ENCODE results near the gene YJEFN3.

The YJEFN3 gene

DNA sequence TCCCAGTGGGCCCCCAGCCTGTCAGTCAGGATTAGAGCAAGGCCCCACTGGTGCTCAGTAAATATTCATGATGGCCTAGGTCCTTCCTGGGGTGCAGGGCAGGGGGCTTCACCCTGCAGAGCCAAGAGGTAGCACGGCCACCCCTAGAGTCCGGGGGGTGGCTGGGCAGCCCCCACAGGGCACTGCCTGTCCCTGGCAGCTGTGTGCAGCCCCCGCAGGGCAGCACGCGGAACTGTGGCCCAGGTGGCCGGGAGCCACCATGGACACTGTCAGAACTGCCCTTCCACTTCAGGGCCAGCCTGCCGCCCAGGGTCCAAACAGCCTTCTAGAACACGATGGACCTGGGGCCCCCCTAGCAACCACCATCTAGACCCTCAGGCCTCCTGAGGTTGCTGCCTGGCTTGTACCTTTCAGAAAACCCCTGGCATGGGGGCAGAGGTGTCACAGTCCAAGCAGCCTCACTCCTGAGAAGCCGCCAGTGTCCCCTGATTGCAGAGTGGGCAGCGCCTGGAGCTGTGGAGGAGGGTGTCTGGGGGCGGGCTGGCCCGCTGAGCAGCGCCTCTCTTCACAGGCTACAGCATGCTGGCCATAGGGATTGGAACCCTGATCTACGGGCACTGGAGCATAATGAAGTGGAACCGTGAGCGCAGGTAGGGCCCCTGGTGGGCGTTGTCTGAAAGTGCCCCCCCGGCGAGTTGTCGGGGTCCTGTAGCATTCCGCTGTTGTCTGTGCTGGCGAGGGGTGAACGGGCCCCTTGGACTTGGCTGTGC, 2.9 kb upstream of the YJEFN3 start:
- DNase-seq, result no peak

DNA sequence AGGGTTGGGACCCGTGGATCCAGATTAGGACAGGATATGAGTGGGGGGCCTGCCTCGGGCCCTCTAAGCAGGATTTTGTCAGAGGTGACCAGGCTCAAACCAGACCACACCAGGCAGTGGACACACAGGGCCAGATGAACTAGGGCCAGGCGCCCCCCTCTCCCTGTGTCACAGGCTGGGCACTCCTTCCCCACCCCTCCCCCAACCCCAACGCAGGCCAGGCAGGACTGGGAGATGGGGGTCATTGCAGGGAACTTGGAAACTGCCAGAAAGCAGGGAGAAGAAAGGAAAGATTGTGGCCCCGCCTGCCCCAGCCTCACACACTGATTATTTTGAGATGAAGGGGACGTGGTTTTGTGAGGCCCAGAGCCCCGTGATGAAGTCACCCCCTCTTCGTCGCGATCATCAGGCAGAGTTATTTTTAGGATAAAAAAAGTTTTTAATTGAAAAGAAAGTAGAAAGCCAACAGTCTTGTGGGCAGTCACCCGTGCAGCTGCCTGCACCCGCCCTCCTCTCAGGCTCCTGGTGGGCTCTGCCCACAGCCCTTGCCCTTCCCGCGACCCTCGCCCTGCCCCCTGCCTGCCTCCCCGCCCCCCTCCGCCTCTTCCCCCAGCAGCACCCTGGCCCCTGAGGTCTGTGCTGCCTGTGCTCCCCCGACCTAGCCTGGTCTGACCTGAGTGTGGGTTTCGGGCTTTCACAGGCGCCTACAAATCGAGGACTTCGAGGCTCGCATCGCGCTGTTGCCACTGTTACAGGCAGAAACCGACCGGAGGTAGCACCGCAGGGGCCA, 1.9 kb upstream of the YJEFN3 start:
- no peak for DNase-seq

DNA sequence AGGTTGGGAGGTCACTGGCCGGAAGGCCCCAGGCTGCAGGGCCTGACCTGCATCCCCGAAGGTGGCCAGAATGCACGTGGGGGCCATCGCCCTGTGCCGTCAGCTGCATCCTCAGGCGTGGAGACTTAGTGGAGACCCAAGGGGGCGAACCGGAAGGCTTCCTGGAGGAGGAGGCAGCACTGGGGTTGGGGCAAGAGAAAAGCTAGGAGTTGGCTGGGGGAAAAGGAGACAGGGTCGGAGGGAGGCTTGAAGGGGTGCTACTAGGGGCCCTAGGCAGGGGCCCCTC, 1.4 kb upstream of the YJEFN3 start:
- no peak for DNase-seq

DNA sequence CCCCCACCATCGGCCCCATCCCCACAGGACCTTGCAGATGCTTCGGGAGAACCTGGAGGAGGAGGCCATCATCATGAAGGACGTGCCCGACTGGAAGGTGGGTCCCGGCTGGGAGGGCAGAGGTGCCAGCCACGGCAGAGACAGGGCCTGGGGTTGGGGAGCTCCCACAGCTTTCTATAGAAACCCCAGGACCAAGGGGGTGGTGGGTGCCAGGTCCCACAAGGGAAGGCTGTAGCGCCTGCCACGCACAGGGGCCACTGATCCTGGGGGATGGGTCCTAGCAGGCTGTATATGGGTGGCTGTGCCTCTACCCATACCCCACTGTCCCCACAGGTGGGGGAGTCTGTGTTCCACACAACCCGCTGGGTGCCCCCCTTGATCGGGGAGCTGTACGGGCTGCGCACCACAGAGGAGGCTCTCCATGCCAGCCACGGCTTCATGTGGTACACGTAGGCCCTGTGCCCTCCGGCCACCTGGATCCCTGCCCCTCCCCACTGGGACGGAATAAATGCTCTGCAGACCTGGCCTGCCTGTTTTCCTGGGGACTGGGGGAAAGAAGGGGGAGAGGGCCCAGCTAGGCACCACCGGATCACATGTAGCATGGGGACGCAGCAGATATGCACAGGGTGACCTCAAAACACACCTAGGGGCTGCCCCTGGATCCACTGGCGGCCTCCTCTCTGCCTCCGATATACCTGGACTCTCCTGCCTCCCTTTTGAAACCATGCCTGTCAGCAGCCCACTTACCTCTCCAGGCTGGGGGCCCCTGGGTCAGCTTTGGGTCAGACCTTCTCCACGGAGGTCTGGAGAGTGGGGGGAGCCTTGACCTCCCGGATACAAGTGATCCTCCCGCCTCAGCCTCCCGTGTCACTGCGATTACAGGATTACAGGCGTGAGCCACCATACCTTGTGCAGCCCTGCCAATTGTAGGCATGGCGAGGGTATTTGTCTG, 761 bp upstream of the YJEFN3 start:
- no peak for DNase-seq

DNA sequence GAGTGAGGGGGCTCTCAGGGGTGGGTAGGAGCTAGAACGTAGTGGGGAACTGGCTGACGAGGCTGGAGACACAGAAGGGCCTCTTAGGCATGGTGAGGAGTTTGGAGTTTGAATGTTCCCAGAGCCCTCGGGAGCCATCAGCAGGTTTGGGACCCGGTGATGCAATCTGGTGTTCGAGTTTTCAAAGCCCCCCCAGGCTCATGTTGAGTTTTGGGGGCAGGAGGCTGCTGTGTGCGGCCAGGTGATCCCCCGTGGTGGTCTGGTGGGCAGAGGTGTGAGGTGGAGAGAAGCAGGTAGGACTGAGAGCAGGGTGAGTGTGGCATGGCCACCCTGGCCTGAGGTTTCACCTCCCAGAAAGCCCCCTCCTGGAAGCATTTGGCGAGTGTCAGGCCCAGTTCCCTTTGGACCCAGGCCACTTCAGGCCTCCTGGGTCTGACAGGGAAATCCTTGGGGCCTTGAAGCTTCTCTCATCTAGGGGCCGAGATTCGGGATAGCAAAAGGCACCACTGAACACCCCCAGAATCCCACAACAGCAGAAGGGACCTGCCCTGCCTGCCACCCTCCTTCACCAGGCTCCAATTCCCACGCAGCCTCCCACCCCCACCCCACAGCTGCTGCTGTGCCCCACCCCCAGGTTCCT, 1.2 kb downstream of the YJEFN3 start:
- no peak for DNase-seq

DNA sequence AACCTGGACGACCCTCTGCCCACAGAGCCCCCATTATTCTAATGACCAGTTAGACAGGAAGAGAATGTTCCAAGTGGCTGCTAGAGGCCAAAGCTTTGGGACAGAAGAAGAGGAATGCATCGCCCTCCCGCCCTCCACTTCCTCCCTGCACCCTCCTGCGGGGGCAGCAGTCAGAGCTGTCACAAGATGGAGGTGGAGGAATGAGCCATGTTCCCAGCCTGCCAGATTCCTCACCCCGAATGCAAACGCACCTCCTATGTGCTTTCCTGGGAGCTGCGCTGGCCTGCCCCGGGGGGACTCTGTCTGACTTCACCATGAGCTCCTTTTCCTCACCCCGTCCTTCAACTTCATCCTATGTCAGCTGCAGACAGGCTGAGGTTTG, 1.7 kb downstream of the YJEFN3 start:
- no peak for DNase-seq

DNA sequence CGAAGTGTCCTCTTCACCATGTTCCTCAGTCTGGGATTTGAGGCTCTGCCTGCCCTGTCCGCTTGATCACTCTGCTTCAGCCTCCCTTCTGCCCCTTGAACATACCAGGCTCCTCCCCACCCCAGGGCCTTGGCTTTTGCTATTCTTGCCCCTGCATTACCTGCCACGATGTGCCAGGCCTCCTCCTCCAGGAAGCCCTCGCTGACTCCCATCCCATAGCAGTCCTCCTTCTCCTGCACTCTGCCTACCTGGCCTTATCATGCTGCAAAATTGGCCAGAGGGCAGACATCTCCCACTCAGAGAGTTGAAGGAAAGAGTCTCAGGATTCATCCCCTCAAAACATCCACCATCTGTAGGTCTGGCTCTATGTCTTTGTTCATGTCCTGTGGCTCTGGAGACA, 2.2 kb downstream of the YJEFN3 start:
- DNase-seq, result no peak

DNA sequence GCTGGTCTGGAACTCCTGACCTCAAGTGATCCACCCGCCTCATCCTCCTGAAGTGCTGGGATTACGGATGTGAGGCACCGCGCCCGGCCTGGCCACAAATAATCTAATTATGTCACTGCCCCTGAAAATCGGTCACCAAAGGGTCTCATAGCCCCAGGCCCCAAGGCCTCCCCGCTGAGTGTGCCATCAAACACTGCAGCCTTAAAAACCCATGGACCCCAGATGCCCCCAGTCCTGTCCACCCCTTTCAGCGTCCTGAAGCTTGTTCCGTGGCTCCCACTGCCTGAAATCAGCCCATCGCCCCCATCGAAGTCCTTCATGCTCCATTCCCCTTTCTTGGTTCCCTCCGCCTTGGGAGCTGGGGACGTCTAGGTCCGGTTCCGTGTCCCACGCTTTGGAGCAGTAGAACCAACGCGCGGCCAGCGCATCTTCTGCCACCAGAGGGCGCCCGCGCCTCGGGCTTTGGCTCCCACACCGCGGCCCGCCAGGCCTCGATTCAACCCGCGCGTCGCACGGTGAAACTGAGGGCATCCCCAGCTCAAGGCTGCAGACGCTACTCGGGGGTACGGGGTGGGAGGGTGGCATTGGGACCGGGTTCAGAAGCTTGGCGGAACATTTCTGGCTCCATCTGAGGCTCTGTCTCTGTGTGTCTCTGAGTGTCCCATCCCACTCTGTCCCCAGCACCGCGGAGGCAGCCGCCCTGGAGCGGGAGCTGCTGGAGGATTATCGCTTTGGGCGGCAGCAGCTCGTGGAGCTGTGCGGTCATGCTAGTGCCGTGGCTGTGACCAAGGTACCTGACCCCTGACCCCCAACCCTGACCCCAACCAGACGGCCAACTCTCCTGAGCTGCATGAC, 3.5 kb downstream of the YJEFN3 start:
- peak; percentile 20 for DNase-seq

DNA sequence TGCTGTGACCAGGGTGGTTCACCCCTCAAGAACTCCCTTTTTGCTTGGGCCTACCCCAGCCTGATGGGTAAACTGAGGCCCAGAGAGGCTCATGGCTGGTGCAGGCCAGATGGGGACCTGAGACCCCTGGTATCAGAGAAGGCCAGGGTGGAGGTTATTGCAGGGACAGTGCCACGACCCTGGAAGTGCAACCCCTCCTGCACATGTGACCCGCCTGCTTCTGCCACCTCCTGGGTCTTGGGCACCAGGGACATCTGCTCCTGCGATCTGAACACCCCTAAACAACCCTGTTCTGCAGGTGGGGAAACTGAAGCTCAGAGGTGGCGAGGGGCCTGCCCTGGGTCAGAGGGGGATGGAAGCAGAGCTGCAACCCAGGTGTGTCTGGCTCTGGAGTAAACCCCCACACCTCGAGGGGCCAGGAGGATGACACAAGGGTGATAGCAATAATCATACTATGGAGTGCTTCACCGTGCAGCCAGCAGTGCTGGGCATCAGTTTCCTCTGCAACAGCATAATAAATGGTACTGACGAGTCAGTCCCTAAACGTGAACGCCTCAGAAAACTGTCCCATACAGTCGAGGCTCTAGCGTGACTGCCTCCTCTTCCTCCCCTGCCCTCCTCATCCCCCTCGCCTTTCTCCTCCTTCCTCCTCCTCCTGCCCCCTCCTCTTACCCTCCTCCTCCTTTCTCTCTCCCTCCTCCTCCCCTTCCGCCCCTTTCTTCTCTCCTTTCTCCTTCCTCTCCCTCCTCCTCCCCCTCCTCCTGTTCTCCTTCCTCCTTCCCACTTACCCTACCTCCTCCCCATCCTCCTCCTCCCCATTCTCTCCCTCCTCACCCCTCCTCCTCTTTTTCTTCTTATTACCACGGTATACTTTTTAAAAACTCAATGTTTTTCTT, 4.3 kb downstream of the YJEFN3 start:
- DNase-seq, result no peak

DNA sequence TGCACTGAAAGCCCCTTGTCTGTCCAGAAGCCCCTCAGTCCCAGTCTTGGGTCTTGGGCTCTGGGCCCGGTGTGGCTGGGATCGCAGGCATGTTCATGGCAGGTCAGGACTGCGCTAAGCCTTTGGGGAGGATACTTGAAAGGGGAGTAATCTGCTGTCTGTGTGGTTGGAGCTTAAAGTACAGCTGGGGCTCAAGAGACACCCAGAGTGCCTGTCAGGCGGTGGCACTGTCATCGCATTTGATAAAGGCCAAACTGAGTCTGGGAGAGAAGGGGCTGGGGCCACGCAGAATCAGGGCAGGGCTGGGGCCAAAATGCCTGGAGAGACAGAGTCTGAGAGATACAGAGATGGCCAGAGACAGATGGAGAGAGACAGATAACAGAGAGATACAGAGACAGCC, 5.1 kb downstream of the YJEFN3 start:
- no peak for DNase-seq

DNA sequence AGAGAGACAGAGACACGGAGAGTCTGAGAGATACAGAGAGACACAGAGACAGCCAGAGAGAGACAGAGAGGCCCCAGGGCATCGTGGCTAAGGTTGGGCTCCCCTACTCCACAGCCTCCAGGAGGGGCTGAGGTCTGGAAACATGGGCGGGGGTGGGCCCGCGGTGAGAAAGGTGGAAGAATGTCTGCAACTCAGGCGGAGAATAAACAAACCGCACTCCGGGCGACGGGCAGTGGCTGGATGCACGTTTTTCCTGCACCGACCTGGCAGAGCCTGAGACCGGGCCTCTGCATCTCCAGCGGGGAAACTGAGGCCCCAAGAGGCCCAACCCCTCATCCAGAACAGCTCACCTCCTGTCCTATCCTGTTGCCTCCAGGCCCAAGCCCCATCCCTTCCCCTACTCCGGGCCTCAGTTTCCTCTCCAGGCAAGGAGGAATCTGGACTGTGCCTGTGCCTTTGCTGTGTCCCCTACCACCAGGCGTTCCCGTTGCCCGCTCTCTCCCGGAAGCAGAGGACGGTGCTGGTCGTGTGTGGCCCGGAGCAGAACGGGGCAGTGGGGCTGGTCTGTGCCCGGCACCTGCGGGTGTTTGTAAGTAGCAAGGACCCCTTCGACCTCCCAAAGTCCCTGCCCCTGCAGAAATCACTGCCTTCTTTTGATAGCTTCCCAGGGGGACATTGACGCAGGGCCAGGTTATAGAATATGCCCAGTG, 6.0 kb downstream of the YJEFN3 start:
- DNase-seq, result no peak

DNA sequence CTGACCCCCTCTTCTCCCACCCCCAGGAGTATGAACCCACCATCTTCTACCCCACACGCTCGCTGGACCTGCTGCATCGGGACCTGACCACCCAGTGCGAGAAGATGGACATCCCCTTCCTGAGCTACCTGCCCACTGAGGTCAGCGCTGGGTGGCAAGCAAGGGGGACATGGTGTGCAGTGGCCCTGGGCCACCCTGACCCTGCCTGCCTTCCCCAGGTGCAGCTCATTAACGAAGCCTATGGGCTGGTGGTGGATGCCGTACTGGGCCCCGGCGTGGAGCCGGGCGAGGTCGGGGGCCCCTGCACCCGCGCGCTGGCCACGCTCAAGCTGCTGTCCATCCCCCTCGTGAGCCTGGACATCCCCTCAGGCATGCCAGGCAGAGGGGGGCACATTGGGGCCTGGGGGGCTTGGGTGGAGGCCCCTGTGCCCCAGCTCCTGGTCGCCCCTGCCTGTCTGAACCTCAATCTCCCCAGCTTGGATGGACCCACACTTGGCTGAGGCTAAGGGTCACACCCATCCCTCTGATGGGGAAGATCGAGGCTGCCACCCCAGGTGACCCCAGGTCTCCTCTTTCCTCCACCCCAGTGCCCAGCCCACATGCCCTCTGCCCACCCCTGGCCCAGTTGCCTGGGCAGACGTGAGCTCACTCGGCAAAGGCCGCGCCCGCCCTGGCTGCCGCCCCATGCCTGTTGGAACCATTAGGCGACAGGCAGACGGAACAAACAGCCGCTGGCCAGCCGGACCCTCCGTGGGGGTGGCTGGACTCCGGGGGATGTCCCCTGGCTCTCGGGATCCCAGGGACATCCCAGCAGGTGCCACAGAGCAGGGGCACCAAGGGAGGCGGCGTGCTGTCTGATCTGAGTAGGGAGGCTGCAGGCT, 6.8 kb downstream of the YJEFN3 start:
- DNase-seq, result no peak

DNA sequence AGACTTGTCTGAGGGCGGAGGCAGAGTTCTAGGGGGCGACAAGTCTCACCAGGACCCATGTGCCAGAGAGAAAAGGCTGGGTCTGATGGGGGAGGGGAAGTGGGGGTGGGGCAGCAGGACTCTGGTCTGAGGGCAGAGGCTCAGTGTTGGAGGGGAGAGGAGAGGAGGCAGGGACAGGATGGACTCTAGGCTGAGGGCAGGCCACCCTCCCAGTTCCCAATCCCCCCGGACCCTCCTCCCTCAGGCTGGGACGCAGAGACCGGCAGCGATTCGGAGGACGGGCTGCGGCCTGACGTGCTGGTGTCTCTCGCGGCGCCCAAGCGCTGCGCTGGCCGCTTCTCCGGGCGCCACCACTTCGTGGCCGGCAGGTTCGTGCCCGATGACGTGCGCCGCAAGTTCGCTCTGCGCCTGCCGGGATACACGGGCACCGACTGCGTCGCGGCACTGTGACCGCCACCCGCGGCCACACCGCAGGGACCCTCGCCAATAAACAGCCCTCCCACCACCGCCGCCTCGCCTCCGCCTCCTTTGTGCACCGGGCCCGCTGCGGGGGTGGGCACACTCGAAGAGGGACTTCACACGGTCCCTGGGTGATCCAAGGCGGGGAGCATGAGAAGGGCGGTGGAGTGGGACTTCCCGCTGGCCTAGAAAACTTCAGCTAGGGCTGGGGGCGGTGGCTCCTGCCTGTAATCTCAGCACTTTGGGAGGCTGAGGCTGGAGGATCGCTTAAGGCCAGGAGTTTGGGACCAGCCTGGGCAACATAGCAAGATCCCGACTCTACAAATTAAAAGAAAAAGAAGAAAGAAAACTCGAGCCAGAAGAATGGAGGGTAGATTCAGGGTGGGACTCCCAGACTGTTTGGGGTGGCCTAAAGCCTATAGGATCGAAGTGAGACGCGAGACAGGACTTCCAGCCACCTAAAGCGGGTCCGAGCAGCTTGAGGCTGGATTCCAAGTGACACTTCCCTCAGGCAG, 8.7 kb downstream of the YJEFN3 start:
- no peak for DNase-seq

DNA sequence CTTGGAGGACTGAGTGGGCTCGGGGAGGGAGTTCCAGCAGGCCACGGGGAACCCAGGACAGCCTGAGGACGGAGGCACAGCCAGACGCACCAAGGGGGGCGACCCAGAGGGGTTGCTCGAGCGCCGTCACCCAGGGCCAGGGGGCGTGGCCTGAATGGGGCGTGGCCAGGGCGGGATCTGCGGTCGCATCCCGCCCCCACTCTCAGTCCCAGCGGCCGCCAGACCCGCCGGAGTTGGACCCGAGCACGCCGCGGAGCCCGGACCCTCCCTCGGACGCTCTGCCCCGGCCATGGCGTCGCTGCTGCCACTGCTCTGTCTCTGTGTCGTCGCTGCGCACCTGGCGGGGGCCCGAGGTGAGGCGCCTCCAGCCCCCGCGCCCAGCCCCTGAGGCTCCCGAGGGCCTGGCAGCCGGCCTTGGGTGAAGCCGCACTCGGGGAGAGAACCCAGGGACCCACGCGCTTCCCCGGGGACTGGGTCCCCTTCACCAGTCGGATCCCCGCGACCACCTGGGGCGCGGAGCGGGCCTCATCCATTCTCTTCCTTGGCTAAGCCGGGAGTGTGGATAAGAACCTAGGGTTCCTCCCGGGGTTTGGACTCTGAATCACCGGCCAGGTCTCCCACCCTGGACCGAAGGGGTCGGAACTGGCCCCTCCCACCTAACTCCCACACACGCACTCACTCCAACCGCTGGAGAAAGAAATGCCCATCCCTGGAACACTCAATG, 9.5 kb downstream of the YJEFN3 start, which contains the start of gene CILP2:
CILP2 (plus strand) TSS at position 205 of the 724 bp plus-strand sequence; CDS start at position 290, 85 bp downstream.
- peak; percentile 17 for DNase-seq

DNA sequence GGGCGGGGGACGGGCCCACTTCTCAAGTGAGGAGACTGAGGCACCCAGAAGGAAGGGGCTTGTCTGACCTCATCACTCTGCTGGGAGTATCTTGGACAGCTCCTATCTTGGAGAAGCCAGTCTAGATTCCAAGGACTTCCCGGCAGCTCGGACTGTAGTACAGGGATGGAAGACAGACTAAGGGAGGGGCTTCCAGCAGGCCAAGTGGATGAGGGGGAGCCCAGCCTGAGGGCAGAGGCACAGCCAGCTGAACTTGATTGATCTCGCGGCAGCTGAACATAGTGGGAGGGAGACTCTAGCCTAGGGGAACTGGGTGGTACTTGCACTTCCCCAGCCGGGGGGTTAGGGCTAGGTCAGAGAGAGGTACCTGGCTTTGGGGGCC, 10.1 kb downstream of the YJEFN3 start:
- DNase-seq, result no peak

DNA sequence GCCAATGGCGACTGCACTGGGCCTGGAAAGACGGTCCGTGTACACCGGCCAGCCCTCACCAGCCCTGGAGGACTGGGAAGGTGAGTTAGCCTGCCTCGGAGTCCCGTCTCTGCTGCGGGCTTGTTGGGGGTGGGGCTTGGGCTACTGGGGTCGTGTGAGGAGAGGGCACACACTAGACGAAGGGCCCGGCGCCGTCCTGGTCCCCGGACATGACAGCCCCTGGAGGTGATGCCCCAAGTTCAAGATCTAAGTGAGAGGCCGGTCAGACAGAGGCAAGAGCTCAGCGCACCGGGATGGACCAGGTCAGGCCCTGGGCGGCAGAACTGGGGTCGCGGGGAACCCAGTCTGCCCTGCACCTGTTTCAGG, 11.0 kb downstream of the YJEFN3 start:
- DNase-seq, result no peak

DNA sequence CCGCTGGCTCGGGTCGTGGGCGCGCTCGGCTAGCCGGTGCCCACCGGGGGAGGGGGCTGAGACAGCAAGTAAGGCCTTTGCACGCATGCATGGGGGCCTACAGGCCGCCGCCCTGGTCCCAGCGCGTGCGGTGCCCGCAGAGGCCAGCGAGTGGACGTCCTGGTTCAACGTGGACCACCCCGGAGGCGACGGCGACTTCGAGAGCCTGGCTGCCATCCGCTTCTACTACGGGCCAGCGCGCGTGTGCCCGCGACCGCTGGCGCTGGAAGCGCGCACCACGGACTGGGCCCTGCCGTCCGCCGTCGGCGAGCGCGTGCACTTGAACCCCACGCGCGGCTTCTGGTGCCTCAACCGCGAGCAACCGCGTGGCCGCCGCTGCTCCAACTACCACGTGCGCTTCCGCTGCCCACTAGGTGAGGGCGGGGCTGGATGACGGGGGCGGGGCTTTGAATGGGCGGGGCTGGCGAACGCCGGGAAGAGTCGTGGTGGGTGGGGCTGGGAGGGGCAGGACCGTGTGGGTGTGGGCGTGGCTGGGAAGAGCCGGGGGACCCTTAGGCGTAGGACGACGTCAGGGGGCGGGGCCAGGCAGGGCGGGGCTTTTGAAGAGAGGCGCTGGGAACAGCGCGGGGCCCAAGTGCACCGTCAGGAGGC, 11.5 kb downstream of the YJEFN3 start:
- DNase-seq, result no peak

All from NCI-H748 treated with DMSO at 0.1 percent for 48 hours (cell line).